SJCRH30 (cell line): Measurements from ENCODE around the gene P3H2. TPM values are rescaled to one million over a fixed set of nuclear protein-coding genes. Genes with fewer than 3 reads are reported as not detected.
A peak's percentile ranks its signal among the peaks of the same experiment; 100 is the strongest.

ENCODE experiments used
- DNase-seq, 2 experiments: peaks; one replicate each; pipeline ENCODE4 v3.0.0-alpha.2; 2015 to 2020
- H3K27ac ChIP-seq: fragments of 250-450 bp; sonication (Bioruptor Pico); 2 replicates; pipeline ENCODE4 v1.5.1; 2020; ENCODE audit warnings: mild to moderate bottlenecking, moderate library complexity
- H3K27me3 ChIP-seq: fragments of 250-450 bp; sonication (Bioruptor Pico); 2 replicates; pipeline ENCODE4 v1.5.1; 2020; ENCODE audit warnings: mild to moderate bottlenecking, moderate library complexity
- H3K36me3 ChIP-seq: fragments of 250-450 bp; sonication (Bioruptor Pico); 2 replicates; pipeline ENCODE4 v1.5.1; 2020; ENCODE audit warnings: mild to moderate bottlenecking, moderate library complexity
- H3K4me1 ChIP-seq: fragments of 250-450 bp; sonication (Bioruptor Pico); 2 replicates; pipeline ENCODE4 v1.5.1; 2020; ENCODE audit warnings: mild to moderate bottlenecking, moderate library complexity
- H3K4me3 ChIP-seq: fragments of 250-450 bp; sonication (Bioruptor Pico); 2 replicates; pipeline ENCODE4 v1.5.1; 2020; ENCODE audit warnings: mild to moderate bottlenecking, moderate library complexity
- H3K9me3 ChIP-seq: fragments of 250-450 bp; sonication (Bioruptor Pico); replicated peaks from 2 replicates; pipeline ENCODE4 v1.5.1; 2020; ENCODE audit warnings: mild to moderate bottlenecking, moderate library complexity
- total RNA-seq: library from RNA; depleted of rRNA; stranded (reverse); fragments of >200 nt; shearing (Covaris generic); gene quantifications from 2 replicates; pipeline ENCODE4 v1.2.3, GENCODE V29; 2014

Gene P3H2
- total RNA-seq, 1 experiment from 2014 or later = 31.5 TPM

DNA sequence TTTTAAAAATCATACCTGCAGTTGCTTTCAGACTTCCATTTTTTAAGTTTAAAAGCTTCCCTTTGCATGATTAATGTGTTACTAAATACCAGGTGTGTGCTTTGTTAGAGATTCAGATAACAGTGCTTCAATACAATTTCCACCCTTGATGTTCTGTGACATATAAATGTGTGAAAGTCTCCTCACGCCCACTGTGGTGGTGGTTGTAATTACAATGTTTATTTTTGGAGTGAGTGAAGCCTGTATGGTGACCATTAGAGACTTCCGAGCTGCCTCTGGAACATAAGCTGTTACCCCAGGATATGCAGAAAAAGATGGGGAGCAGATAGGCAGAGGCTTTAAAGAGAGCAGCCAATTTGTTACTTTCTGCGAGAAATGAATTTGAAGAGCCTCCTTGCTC is 57.2 kb downstream of the P3H2 start:
- no peaks in the 10 kb centered on the region for H3K36me3 ChIP-seq
- H3K4me3 ChIP-seq = no peak overlapping the region
- 0 out of 2 replicates have a peak, but pooled peaks cover 6% of the 10 kb centered on the region for H3K4me1 ChIP-seq
- H3K27ac ChIP-seq = no peak overlapping the region
- no peak for DNase-seq
- no peaks in the 10 kb centered on the region for H3K9me3 ChIP-seq
- no peaks in the 10 kb centered on the region for H3K27me3 ChIP-seq

GRCh38 chr3:190060192-190060775 is 60.4 kb downstream of the P3H2 start:
- Histone ChIP-seq H3K27me3 (no peaks in the 10 kb centered on the region), H3K4me3 (no peak overlapping the region), H3K9me3 (no peaks in the 10 kb centered on the region), H3K27ac (no peak overlapping the region), H3K4me1 (0 out of 2 replicates have a peak, but pooled peaks cover 6% of the 10 kb centered on the region), H3K36me3 (no peaks in the 10 kb centered on the region)
- DNase-seq = no peak

DNA sequence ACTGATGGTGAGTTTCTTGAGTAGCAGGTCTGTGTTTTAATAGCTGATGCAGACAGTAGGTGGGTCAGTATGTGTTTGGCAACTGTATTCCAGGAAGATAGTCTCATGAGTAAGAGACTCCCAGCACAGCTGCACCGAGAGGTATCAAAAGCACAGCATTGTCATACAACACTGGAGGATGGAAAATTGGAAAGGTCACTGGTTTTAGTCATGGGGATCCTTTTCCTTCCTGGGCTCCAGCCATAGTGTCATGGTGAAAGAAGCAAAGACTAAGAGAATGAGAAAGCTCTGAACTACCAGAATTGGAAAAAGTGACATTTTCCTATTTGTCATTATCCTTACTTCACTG is 61.5 kb downstream of the P3H2 start:
- peak; percentile 7 to 50 for DNase-seq
- H3K27ac ChIP-seq = peak overlapping the region; percentile 34
- no peaks in the 10 kb centered on the region for H3K36me3 ChIP-seq
- H3K4me1 ChIP-seq = 0 out of 2 replicates have a peak, but pooled peaks cover 6% of the 10 kb centered on the region
- H3K9me3 ChIP-seq = no peaks in the 10 kb centered on the region
- H3K27me3 ChIP-seq = no peaks in the 10 kb centered on the region
- no peak overlapping the region for H3K4me3 ChIP-seq

- H3K27ac ChIP-seq = peak overlapping the region; percentile 34
- no peaks in the 10 kb centered on the region for H3K9me3 ChIP-seq
- no peaks in the 10 kb centered on the region for H3K27me3 ChIP-seq
- H3K36me3 ChIP-seq = no peaks in the 10 kb centered on the region
- no peak overlapping the region for H3K4me3 ChIP-seq
- H3K4me1 ChIP-seq = 0 out of 2 replicates have a peak, but pooled peaks cover 6% of the 10 kb centered on the region
- peak in 1 of 2 experiments; percentile 6 for DNase-seq
Measured at GRCh38 chr3:190058521-190059241, 62.0 kb downstream of the P3H2 start.

DNA sequence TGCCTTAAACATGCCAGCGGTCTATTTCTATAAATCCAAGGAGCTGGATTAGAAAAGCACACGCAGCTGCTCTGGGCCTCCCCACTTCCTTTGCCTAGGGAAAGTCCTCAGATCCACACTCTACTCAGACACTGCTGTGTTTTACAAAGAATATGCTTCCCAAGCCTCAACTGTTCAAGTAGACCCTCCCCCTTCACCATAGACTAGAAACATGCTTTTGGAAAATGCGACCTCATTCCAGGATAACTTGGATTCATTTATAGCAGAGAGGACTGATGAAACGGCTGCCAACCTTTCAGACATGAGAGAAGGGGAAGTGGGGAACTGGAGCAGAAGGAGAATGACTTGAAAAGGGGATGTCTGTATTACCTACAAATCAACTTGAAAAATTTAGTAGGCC is 64.0 kb downstream of the P3H2 start:
- Histone ChIP-seq H3K9me3 (no peaks in the 10 kb centered on the region), H3K36me3 (no peaks in the 10 kb centered on the region), H3K27me3 (no peaks in the 10 kb centered on the region), H3K4me1 (0 out of 2 replicates have a peak, but pooled peaks cover 6% of the 10 kb centered on the region), H3K27ac (no peak overlapping the region), H3K4me3 (no peak overlapping the region)
- DNase-seq = peak in 1 of 2 experiments; percentile 26

GRCh38 chr3:190055773-190056172 is 64.9 kb downstream of the P3H2 start:
- Histone ChIP-seq H3K9me3 (no peaks in the 10 kb centered on the region), H3K27ac (no peak overlapping the region), H3K4me3 (no peak overlapping the region), H3K27me3 (no peaks in the 10 kb centered on the region), H3K36me3 (no peaks in the 10 kb centered on the region), H3K4me1 (0 out of 2 replicates have a peak, but pooled peaks cover 6% of the 10 kb centered on the region)
- no peak for DNase-seq

- H3K36me3 ChIP-seq = no peaks in the 10 kb centered on the region
- no peaks in the 10 kb centered on the region for H3K27me3 ChIP-seq
- H3K4me1 ChIP-seq = 0 out of 2 replicates have a peak, but pooled peaks cover 4% of the 10 kb centered on the region
- no peak overlapping the region for H3K27ac ChIP-seq
- no peaks in the 10 kb centered on the region for H3K9me3 ChIP-seq
- no peak overlapping the region for H3K4me3 ChIP-seq
- no peak for DNase-seq
Measured at GRCh38 chr3:190053919-190054672, 66.6 kb downstream of the P3H2 start.

- no peak for DNase-seq
- H3K27me3 ChIP-seq = no peaks in the 10 kb centered on the region
- no peaks in the 10 kb centered on the region for H3K36me3 ChIP-seq
- H3K9me3 ChIP-seq = no peaks in the 10 kb centered on the region
- H3K4me1 ChIP-seq = no peaks in the 10 kb centered on the region
- no peak overlapping the region for H3K4me3 ChIP-seq
- H3K27ac ChIP-seq = no peak overlapping the region
Measured at GRCh38 chr3:190051641-190052040, 69.1 kb downstream of the P3H2 start.

- H3K36me3 ChIP-seq = no peaks in the 10 kb centered on the region
- no peak for DNase-seq
- H3K4me1 ChIP-seq = no peaks in the 10 kb centered on the region; the same call in 1 of the 2 replicates
- H3K27me3 ChIP-seq = no peaks in the 10 kb centered on the region
- no peak overlapping the region for H3K27ac ChIP-seq
- H3K4me3 ChIP-seq = no peak overlapping the region
- H3K9me3 ChIP-seq = no peaks in the 10 kb centered on the region
Measured at GRCh38 chr3:190048932-190049441, 71.7 kb downstream of the P3H2 start.

DNA sequence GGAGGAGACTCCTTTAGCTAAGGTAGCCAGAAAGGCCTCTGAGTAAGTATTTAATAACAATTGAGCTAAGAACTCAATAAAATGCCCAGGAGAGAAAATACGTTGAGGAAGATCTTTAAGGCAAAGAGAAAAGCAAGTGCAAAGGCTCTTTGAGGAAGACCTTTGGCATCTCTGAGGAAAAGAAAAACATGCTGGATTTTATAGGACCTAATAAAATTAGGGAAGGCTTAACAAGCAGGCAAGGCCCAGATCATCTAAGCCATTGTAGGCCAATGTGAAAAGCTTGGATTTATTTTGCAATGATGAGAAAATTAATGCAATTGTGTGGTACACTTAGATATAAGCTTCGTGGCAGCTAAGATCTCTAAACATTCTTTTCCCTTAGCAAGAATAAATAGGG is 75.7 kb downstream of the P3H2 start:
- Histone ChIP-seq H3K27ac (no peak overlapping the region), H3K36me3 (no peaks in the 10 kb centered on the region), H3K9me3 (no peaks in the 10 kb centered on the region), H3K4me1 (peaks cover 3% of the 10 kb centered on the region; the same call in 1 of the 2 replicates), H3K4me3 (no peak overlapping the region), H3K27me3 (no peaks in the 10 kb centered on the region)
- no peak for DNase-seq

DNA sequence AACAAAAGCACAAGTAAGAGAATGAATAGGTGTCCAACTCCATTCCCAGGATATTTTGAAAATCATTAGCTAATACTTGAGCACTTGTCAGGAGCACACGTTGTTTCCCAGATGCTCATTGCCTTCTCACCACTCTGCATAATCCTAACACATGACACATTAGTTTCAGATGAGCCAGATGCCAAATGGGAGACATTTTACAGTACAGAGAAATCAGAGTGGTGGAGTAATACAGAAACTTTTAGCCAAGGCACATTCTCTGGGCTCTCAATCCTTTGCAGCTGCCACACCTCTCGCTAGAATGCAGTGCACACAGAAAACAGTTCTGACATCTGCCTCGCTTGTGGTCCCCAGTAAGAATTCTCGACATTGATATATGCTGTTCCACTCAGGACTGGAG is 76.6 kb downstream of the P3H2 start:
- Histone ChIP-seq H3K36me3 (no peaks in the 10 kb centered on the region), H3K4me3 (no peak overlapping the region), H3K9me3 (no peaks in the 10 kb centered on the region), H3K4me1 (peaks cover 3% of the 10 kb centered on the region; the same call in 1 of the 2 replicates), H3K27me3 (no peaks in the 10 kb centered on the region), H3K27ac (no peak overlapping the region)
- peak; percentile 10 to 35 for DNase-seq

- Histone ChIP-seq H3K27ac (no peak overlapping the region), H3K4me1 (peaks cover 3% of the 10 kb centered on the region; the same call in 1 of the 2 replicates), H3K4me3 (no peak overlapping the region), H3K36me3 (no peaks in the 10 kb centered on the region), H3K9me3 (no peaks in the 10 kb centered on the region), H3K27me3 (no peaks in the 10 kb centered on the region)
- no peak for DNase-seq
Measured at GRCh38 chr3:190043741-190044140, 77.0 kb downstream of the P3H2 start.

- no peak for DNase-seq
- Histone ChIP-seq H3K36me3 (no peaks in the 10 kb centered on the region), H3K27me3 (no peaks in the 10 kb centered on the region), H3K9me3 (no peaks in the 10 kb centered on the region), H3K4me1 (peaks cover 3% of the 10 kb centered on the region; the same call in 1 of the 2 replicates), H3K4me3 (no peak overlapping the region), H3K27ac (no peak overlapping the region)
Measured at GRCh38 chr3:190042558-190042957, 78.1 kb downstream of the P3H2 start.

- Histone ChIP-seq H3K36me3 (no peaks in the 10 kb centered on the region), H3K4me3 (no peak overlapping the region), H3K9me3 (no peaks in the 10 kb centered on the region), H3K27me3 (no peaks in the 10 kb centered on the region), H3K27ac (no peak overlapping the region), H3K4me1 (peaks cover 3% of the 10 kb centered on the region; the same call in 1 of the 2 replicates)
- no peak for DNase-seq
Measured at GRCh38 chr3:190041333-190042041, 79.2 kb downstream of the P3H2 start.
